ENCODE data around the gene TLR6.
"Not testable (repeated sequence)": the region's sequence is repeated elsewhere in the genome, so short reads cannot be mapped to it uniquely, and the experiment has no call there.

TLR6 gene

DNA sequence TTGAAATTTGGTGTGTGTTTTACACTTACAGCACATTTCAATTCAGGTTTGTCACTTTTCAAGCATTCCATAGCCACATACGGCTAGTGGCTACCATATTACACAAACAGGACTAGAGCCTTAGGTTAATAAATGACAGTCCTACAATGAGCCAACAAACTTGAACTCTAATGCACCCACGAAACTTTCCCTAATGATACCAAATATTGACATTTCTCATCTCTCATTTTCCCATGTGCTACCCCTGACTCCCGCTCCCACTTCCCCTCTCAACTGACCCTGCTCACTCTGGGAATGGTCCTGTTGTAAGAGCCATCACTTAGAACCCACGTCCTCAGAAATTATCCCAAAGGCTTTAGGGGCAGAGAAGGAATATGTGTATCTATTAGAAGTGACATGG is 68.9 kb downstream of the TLR6 start:
- DNase-seq, result no peak

DNA sequence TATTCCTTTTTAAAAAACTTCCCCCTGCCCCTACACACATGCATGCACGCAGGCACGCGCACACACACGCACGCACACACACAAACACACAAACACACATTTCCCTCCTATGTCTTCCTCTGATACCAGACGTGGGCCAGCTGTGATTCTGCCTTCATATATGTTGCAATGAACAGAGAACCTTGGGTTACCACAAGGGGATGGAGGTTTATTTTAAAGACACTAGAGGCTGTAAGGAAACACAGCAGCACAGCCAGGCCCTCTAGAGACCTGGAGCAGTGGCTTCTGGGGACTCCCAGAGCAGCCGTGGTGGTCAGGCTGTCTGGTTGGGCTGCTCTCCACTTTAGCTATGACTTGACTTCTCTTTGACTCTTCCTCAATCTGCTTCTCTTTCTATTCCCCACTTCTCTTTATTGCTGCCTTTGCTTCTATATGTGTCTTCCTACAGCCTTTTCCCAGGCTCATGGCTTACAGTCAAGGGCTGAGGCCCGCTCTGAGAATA is 70.7 kb downstream of the TLR6 start:
- DNase-seq, result no peak

DNA sequence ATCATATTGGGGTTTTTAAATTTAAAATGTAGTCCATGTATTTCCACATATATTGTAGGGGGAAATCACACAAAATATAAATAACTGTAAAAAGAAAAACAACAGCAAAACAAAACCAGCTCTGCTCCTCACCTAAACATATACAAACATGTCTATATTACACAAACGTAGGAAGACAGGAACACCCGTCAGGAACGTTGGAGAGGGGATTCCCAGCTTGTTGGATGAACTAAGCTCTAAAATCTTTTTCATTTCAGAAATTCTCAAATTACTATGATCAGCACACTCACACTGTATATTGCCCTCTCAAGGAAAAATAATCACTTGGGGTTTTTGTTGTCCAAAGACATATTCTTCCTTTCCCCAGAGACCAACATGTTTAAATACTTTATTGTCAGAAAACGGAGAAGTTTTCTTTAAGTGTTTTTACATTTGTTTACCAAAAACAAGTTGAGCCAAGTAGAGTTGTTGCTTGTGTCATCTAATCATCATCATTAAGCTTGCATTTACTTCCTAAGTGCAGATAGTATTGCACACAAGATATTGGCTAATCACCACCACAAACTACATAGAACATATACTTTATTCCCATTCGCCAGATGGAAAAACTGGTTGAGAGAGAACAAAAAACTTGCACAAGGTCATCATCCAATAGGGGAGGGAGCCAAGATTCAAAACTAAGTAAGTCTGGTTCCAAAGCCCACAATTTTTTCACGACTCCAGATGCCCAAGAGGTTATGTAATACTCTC is 71.4 kb downstream of the TLR6 start:
- DNase-seq, result no peak

DNA sequence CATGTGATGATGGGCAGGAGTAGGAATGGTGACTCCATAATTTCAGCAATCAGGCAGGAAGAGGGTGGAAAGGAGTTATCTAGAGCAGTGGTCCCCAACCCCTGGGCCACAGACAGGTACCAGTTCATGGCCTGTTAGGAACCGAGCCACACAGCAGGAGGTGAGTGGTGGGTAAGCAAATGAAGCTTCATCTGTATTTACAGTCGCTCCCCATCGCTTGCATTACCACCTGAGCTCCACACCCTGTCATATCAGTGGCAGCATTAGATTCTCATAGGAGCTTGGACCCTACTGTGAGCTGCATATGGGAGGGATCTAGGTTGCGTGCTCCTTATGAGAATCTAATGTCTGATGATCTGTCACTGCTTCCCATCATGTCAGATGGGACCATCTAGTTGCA is 72.5 kb downstream of the TLR6 start:
- no peak for DNase-seq

DNA sequence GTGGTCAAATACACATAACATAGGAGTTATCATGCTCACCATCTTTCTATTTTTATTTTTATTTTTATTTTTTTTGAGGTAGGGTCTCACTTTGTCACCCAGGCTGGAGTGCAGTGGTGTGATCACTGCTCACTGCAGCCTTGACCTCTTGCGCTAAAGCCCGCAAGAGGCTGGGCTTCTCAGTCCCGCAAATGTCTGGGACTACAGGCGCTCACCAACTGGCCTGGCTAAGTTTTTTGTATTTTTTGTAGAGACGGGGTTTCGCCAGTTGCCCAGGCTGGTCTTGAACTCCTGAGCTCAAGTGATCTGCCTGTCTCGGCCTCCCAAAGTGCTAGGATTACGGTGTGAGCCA is 73.5 kb downstream of the TLR6 start:
- no peak for DNase-seq

DNA sequence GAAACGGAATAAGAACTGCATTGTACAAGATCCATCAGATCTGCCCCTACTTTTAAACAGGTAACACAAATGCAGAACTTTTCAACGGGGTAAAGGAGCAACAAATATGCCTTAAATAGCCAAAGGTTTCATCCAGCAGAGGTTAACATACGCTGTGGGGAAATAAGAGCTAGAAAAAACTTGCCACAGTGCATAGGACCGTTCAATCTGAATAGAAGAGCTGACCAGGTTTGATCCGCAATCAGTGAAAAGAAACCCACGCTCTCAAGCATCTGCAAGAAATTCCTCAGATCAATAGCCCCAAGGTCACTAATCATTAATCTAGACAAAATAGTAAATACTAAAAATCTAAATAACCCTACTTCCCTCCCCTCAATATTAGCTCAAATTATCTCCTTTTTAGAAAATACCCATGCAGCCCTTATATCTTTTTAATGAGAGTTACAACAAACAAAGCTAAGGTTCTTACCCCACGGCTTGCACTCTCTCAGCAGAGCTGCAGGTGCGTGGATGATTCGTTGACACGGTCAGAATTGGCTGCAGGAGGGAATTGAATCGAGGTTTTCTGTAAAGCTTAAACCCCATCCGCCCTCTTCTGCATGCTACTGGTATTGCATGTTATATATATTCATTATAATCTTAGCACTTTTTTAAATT is 74.0 kb downstream of the TLR6 start, which contains the start of gene TLR10:
Gene TLR10, minus strand, starts transcription at position 539 of the 657 bp plus-strand sequence. CDS start 7,400 bp downstream, outside the sequence.
- peak in 3 of 5 donors; percentile 18 to 63 (median 21) for DNase-seq

DNA sequence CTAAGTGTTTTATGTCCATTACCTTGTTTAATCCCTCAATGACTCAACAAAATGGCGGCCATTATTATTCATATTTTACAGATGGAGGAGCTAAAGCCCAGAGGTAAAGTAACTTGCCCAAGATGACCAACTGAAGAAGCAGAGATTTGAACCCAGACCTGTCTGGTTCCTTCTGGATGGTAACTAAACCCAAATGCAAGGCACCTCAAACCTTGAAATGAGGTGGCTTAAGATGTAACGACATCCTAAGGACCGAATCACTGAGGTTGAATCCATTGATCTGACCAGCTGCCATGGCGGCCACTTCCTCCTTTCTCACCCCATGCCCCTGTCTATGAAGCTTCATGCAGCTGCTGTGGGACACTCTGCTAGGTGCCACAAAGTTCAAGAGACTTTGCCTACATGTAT is 74.8 kb downstream of the TLR6 start:
- DNase-seq, result no peak

DNA sequence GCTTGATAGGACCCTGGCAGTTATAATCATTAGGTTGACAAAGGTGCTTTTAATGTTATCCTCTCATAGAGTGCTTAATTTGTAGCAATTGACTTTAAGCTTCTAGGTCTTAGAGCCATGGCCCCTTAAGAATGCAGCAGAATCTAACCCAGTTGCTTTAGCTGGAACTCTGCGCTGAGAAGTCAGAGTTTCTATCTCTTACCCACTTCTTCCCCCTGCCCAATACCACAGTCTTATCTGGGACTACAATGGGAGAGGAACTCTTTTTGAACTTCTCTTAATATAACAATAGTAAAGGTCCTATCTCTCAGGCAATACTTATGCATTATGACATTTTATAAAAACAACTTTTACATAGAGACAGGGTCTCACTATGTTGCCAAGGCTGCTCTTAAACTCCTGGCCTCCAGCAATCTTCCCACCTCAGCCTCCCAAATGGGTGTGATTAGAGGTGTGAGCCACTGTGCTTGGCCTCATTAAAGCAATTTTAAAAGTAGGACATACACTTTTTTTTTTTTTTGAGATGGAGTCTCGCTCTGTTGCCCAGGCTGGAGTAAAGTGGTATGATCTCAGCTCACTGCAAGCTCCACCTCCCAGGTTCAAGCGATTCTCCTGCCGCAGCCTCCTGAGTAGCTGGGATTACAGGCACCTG is 75.7 kb downstream of the TLR6 start:
- no peak for DNase-seq

DNA sequence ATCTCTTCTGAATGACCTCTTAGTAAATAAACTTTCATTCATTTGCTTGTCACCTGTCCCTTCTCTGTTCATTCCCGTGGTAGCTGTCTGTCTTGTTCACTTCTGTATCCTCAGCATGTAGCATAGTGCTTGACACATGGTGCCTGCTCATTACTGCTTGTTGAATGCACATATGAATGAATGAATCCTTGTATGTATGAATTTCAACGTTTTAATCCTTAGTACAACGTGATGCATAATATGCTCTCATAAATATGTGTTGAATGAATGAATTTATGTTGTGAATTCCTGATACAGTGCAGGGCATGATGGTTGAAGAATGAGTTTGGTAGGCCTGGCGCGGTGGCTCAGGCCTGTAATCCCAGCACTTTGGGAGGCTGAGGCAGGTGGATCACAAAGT is 76.8 kb downstream of the TLR6 start:
- DNase-seq, result no peak

DNA sequence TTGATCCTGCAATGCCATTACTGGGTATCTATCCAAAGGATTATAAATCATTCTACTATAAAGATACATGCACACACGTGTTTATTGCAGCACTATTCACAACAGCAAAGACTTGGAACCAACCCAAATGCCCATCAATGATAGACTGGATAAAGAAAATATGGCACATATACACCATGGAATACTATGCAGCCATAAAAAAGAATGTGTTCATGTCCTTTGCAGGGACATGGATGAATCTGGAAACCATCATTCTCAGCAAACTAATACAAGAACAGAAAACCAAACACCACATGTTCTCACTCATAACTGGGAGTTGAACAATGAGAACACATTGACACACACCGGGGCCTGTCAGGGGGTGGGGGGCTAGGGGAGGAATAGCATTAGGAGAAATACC is 78.7 kb downstream of the TLR6 start:
- not testable (repeated sequence) for DNase-seq

DNA sequence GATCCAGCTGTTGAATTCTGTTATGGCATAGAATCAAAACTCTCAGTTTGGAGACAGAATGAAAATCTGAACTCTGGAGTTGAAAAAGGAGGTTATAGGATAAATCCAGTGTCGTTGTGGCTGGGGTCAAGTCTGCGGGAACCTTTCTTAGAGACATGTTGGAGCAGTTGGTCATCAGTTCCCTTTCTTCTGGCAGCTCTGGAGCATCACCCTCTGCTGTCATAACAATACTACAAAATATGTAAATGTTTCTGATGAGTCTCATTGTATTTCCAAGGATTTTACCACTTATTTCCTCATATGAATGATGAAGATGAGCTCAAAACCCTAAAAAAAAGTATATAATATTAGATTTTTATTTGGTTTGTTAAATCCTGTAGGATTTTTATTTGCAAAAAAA is 81.3 kb downstream of the TLR6 start:
- no peak for DNase-seq

DNA sequence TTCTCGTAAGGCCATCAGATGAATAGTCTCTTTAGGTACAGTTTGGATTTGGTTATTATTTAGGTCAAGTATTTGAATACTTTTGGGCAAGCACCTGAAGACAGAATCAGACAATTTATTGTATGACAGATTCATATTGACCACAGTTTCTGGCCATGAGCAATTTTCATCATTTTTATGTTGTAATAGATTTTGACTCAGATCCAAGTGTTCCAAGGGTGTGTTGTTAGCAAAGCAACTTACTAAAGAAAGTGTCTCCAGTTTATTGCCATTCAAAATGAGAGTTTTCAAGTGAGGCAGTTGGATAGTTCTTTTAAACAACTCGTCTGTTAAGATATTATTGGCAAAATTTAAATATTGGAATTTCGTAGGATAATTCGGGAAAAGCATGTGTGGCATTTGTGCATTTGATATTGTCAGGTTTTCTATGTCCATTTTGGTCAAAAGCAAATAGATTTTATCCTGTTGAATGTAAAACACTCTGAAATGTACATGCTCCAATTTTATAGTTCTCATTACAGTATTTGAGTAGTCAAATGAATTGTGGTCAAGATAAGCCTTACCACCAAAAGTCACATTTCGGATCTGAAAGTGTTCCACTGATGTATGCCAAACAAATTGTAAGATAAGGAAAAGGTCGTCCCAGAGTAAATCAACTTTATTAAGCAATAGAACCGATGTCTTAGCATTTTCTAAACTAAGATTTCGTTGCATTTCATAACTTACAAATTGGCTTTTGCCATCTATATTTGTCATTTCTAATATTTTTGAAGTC is 82.2 kb downstream of the TLR6 start:
- no peak for DNase-seq
